Measurements from ENCODE around the gene ANO2.

The ANO2 gene

GRCh38 chr12:5780536-5780935 is 164.5 kb downstream of the ANO2 start:
- Histone ChIP-seq H4K91ac (ENCODE audit: low read depth, low read length, poor library complexity) (no peak overlapping the region), H2AFZ (ENCODE audit: low read length) (no peak overlapping the region), H3K23ac (ENCODE audit: low read depth, low read length, poor library complexity) (no peak overlapping the region), H3K79me1 (ENCODE audit: low read depth, low read length) (no peaks in the 10 kb centered on the region), H2BK12ac (ENCODE audit: low read length) (no peak overlapping the region), H3K4me2 (ENCODE audit: insufficient read depth, low read length, poor library complexity, severe bottlenecking) (no peak overlapping the region), H3K36me3 (replicated peaks in 1 of 2; ENCODE audit: control insufficient read depth in 2 of 2, insufficient read depth in 2 of 2, low read length in 2 of 2) (no peaks in the 10 kb centered on the region), H3K4ac (ENCODE audit: low read length) (no peak overlapping the region), H3K9ac (ENCODE audit: low read depth, low read length, poor library complexity) (no peak overlapping the region), H2AK5ac (ENCODE audit: low read depth, low read length) (no peak overlapping the region), H3K4me3 (ENCODE audit: low read length in 2 of 2) (no peak overlapping the region), H3K27ac (replicated peaks; ENCODE audit: low read length) (no peak overlapping the region), H2BK15ac (ENCODE audit: low read length) (no peak overlapping the region), H3K14ac (ENCODE audit: low read length) (no peak overlapping the region), H4K8ac (ENCODE audit: low read depth, low read length) (no peak overlapping the region), H3K9me3 (replicated peaks in 1 of 2; ENCODE audit: control insufficient read depth in 2 of 2, insufficient read depth in 1 of 2, low read depth in 1 of 2, low read length in 2 of 2) (no peaks in the 10 kb centered on the region), H3K27me3 (ENCODE audit: control insufficient read depth in 3 of 3, insufficient read depth in 3 of 3, low read depth in 1 of 3, low read length in 3 of 3) (no peaks in the 10 kb centered on the region), H3K4me1 (ENCODE audit: control insufficient read depth in 2 of 2, insufficient read depth in 1 of 2, low read depth in 1 of 2, low read length in 2 of 2) (no peaks in the 10 kb centered on the region), H3K18ac (ENCODE audit: low read length) (no peak overlapping the region), H2BK5ac (ENCODE audit: low read length) (no peak overlapping the region), H2BK120ac (ENCODE audit: low read depth, low read length) (no peak overlapping the region)
- WGBS, 2 donors (ENCODE audit: extremely low coverage in 2 of 2, insufficient read length in 2 of 2, insufficient replicate concordance in 1 of 2), result no CpG with 5 or more reads among the region's 8 CpGs
- no peak for DNase-seq (ENCODE audit: low spot score)

GRCh38 chr12:5779401-5779800 is 165.7 kb downstream of the ANO2 start:
- Histone ChIP-seq H2BK15ac (ENCODE audit: low read length) (no peak overlapping the region), H4K91ac (ENCODE audit: low read depth, low read length, poor library complexity) (no peak overlapping the region), H3K9ac (ENCODE audit: low read depth, low read length, poor library complexity) (no peak overlapping the region), H3K27ac (replicated peaks; ENCODE audit: low read length) (no peak overlapping the region), H3K4me1 (ENCODE audit: control insufficient read depth in 2 of 2, insufficient read depth in 1 of 2, low read depth in 1 of 2, low read length in 2 of 2) (no peaks in the 10 kb centered on the region), H3K9me3 (replicated peaks in 1 of 2; ENCODE audit: control insufficient read depth in 2 of 2, insufficient read depth in 1 of 2, low read depth in 1 of 2, low read length in 2 of 2) (no peaks in the 10 kb centered on the region), H3K4me3 (ENCODE audit: low read length in 2 of 2) (no peak overlapping the region), H3K14ac (ENCODE audit: low read length) (no peak overlapping the region), H3K27me3 (ENCODE audit: control insufficient read depth in 3 of 3, insufficient read depth in 3 of 3, low read depth in 1 of 3, low read length in 3 of 3) (no peaks in the 10 kb centered on the region), H2BK5ac (ENCODE audit: low read length) (no peak overlapping the region), H3K23ac (ENCODE audit: low read depth, low read length, poor library complexity) (no peak overlapping the region), H4K8ac (ENCODE audit: low read depth, low read length) (no peak overlapping the region), H2BK120ac (ENCODE audit: low read depth, low read length) (no peak overlapping the region), H2BK12ac (ENCODE audit: low read length) (no peak overlapping the region), H3K18ac (ENCODE audit: low read length) (no peak overlapping the region), H3K4ac (ENCODE audit: low read length) (no peak overlapping the region), H3K36me3 (replicated peaks in 1 of 2; ENCODE audit: control insufficient read depth in 2 of 2, insufficient read depth in 2 of 2, low read length in 2 of 2) (no peaks in the 10 kb centered on the region), H3K4me2 (ENCODE audit: insufficient read depth, low read length, poor library complexity, severe bottlenecking) (no peak overlapping the region), H2AFZ (ENCODE audit: low read length) (no peak overlapping the region), H2AK5ac (ENCODE audit: low read depth, low read length) (no peak overlapping the region), H3K79me1 (ENCODE audit: low read depth, low read length) (no peaks in the 10 kb centered on the region)
- no CpG with 5 or more reads among the region's 5 CpGs for WGBS, 2 donors (ENCODE audit: extremely low coverage in 2 of 2, insufficient read length in 2 of 2, insufficient replicate concordance in 1 of 2)
- DNase-seq (ENCODE audit: low spot score), result no peak

- no peak overlapping the region for H2BK120ac ChIP-seq (ENCODE audit: low read depth, low read length)
- no peak overlapping the region for H3K18ac ChIP-seq (ENCODE audit: low read length)
Observed at GRCh38 chr12:5778821-5779220, 166.2 kb downstream of the ANO2 start.

GRCh38 chr12:5777451-5777850 is 167.6 kb downstream of the ANO2 start:
- no peak overlapping the region for H3K18ac ChIP-seq (ENCODE audit: low read length)
- H3K27me3 ChIP-seq (ENCODE audit: control insufficient read depth in 3 of 3, insufficient read depth in 3 of 3, low read depth in 1 of 3, low read length in 3 of 3), result no peaks in the 10 kb centered on the region
- H3K4ac ChIP-seq (ENCODE audit: low read length), result no peak overlapping the region
- H2BK12ac ChIP-seq (ENCODE audit: low read length), result no peak overlapping the region
- no peak overlapping the region for H3K14ac ChIP-seq (ENCODE audit: low read length)
- no peak overlapping the region for H2AFZ ChIP-seq (ENCODE audit: low read length)
- no peak overlapping the region for H3K23ac ChIP-seq (ENCODE audit: low read depth, low read length, poor library complexity)
- no peaks in the 10 kb centered on the region for H3K79me1 ChIP-seq (ENCODE audit: low read depth, low read length)
- no peaks in the 10 kb centered on the region for H3K9me3 ChIP-seq (replicated peaks in 1 of 2; ENCODE audit: control insufficient read depth in 2 of 2, insufficient read depth in 1 of 2, low read depth in 1 of 2, low read length in 2 of 2)
- no peak overlapping the region for H3K4me3 ChIP-seq (ENCODE audit: low read length in 2 of 2)
- no peak overlapping the region for H2BK5ac ChIP-seq (ENCODE audit: low read length)
- no peak overlapping the region for H3K4me2 ChIP-seq (ENCODE audit: insufficient read depth, low read length, poor library complexity, severe bottlenecking)
- H4K8ac ChIP-seq (ENCODE audit: low read depth, low read length), result no peak overlapping the region
- H3K36me3 ChIP-seq (replicated peaks in 1 of 2; ENCODE audit: control insufficient read depth in 2 of 2, insufficient read depth in 2 of 2, low read length in 2 of 2), result no peaks in the 10 kb centered on the region
- H3K4me1 ChIP-seq (ENCODE audit: control insufficient read depth in 2 of 2, insufficient read depth in 1 of 2, low read depth in 1 of 2, low read length in 2 of 2), result peaks cover 0 to 2% of the 10 kb centered on the region in 2 donors
- H2BK15ac ChIP-seq (ENCODE audit: low read length), result no peak overlapping the region
- no peak for DNase-seq (ENCODE audit: low spot score)
- no CpG with 5 or more reads among the region's 3 CpGs for WGBS, 2 donors (ENCODE audit: extremely low coverage in 2 of 2, insufficient read length in 2 of 2, insufficient replicate concordance in 1 of 2)
- no peak overlapping the region for H3K9ac ChIP-seq (ENCODE audit: low read depth, low read length, poor library complexity)
- H2AK5ac ChIP-seq (ENCODE audit: low read depth, low read length), result no peak overlapping the region
- no peak overlapping the region for H4K91ac ChIP-seq (ENCODE audit: low read depth, low read length, poor library complexity)
- no peak overlapping the region for H3K27ac ChIP-seq (replicated peaks; ENCODE audit: low read length)
- no peak overlapping the region for H2BK120ac ChIP-seq (ENCODE audit: low read depth, low read length)

More at GRCh38 chr12:5778821-5779220, 166.2 kb downstream of the ANO2 start:
- Histone ChIP-seq H3K4me1 (ENCODE audit: control insufficient read depth in 2 of 2, insufficient read depth in 1 of 2, low read depth in 1 of 2, low read length in 2 of 2) (no peaks in the 10 kb centered on the region), H4K8ac (ENCODE audit: low read depth, low read length) (no peak overlapping the region), H3K27ac (replicated peaks; ENCODE audit: low read length) (no peak overlapping the region), H2BK15ac (ENCODE audit: low read length) (no peak overlapping the region), H3K4me3 (ENCODE audit: low read length in 2 of 2) (no peak overlapping the region), H3K27me3 (ENCODE audit: control insufficient read depth in 3 of 3, insufficient read depth in 3 of 3, low read depth in 1 of 3, low read length in 3 of 3) (no peaks in the 10 kb centered on the region), H3K9ac (ENCODE audit: low read depth, low read length, poor library complexity) (no peak overlapping the region), H3K4me2 (ENCODE audit: insufficient read depth, low read length, poor library complexity, severe bottlenecking) (no peak overlapping the region), H2AK5ac (ENCODE audit: low read depth, low read length) (no peak overlapping the region), H3K23ac (ENCODE audit: low read depth, low read length, poor library complexity) (no peak overlapping the region), H3K36me3 (replicated peaks in 1 of 2; ENCODE audit: control insufficient read depth in 2 of 2, insufficient read depth in 2 of 2, low read length in 2 of 2) (no peaks in the 10 kb centered on the region), H3K4ac (ENCODE audit: low read length) (no peak overlapping the region), H3K79me1 (ENCODE audit: low read depth, low read length) (no peaks in the 10 kb centered on the region), H4K91ac (ENCODE audit: low read depth, low read length, poor library complexity) (no peak overlapping the region), H2BK12ac (ENCODE audit: low read length) (no peak overlapping the region), H2BK5ac (ENCODE audit: low read length) (no peak overlapping the region), H3K14ac (ENCODE audit: low read length) (no peak overlapping the region), H3K9me3 (replicated peaks in 1 of 2; ENCODE audit: control insufficient read depth in 2 of 2, insufficient read depth in 1 of 2, low read depth in 1 of 2, low read length in 2 of 2) (no peaks in the 10 kb centered on the region), H2AFZ (ENCODE audit: low read length) (no peak overlapping the region)
- DNase-seq (ENCODE audit: low spot score), result no peak
